ENCODE measurements around the gene CFAP45. TPM values are rescaled to one million over a fixed set of nuclear protein-coding genes. Genes with fewer than 3 reads are reported as not detected.
A peak's percentile ranks its signal among the peaks of the same experiment; 100 is the strongest.

Gene CFAP45, protein sequence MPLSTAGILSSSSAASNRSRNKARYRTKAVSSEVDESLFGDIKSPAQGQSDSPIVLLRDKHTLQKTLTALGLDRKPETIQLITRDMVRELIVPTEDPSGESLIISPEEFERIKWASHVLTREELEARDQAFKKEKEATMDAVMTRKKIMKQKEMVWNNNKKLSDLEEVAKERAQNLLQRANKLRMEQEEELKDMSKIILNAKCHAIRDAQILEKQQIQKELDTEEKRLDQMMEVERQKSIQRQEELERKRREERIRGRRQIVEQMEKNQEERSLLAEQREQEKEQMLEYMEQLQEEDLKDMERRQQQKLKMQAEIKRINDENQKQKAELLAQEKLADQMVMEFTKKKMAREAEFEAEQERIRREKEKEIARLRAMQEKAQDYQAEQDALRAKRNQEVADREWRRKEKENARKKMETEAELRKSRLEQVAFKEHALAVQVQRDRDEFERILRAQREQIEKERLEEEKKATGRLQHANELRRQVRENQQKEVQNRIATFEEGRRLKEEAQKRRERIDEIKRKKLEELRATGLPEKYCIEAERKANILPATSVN
- total RNA-seq: 1 to 10 TPM in 2 of 4 donors, under 1 TPM in 1, not detected in 1; 0.97 to 3.6 (median 1.8) TPM

DNA sequence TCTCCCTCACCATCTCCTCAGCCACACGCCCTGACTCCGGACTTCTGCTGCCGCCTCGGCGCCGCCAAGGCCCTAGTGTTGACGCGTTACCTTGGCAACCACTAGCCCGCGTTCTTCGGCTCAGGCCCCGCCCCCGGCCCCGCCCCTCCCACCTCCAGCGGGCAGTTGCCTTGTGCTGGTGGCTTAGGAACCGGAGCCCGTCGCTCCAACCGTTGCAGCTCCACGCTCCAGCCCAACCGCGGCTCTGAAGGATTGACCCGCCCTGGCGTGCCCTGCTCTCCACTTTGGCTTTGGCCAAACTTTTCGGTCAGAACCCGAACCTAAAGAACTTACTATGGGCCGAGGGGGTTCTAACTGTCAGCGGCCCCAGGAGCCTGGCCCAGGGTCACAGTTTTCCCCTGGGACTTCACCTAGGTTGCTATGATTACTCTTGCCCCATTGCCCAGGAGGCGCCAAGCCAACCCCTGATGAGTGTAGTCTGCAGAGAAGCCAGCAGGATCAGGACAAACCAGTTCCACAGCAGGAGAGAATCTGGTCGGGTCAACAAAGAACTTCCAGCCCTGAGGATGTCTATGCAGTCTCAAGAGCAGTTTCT, at the start of gene CFAP45:
Gene CFAP45 (minus strand): TSS at position 80 of the 595 bp plus-strand sequence. CDS start 67 bp downstream, at position 13.
- Histone ChIP-seq H3K9me3 (no peaks in the 10 kb centered on the region), H3K4me3 (no peak within 1 kb of the TSS), H3K36me3 (no peaks in the 10 kb centered on the region), H3K27ac (no peak within 1 kb of the TSS), H3K27me3 (no peaks in the 10 kb centered on the region), H3K4me1 (no peaks in the 10 kb centered on the region)
- peak; percentile 63 to 67 for DNase-seq
- TF ChIP-seq POLR2A (IDR thresholded peaks at IDR 0.05): no peak
- TF ChIP-seq, protein P1, sequence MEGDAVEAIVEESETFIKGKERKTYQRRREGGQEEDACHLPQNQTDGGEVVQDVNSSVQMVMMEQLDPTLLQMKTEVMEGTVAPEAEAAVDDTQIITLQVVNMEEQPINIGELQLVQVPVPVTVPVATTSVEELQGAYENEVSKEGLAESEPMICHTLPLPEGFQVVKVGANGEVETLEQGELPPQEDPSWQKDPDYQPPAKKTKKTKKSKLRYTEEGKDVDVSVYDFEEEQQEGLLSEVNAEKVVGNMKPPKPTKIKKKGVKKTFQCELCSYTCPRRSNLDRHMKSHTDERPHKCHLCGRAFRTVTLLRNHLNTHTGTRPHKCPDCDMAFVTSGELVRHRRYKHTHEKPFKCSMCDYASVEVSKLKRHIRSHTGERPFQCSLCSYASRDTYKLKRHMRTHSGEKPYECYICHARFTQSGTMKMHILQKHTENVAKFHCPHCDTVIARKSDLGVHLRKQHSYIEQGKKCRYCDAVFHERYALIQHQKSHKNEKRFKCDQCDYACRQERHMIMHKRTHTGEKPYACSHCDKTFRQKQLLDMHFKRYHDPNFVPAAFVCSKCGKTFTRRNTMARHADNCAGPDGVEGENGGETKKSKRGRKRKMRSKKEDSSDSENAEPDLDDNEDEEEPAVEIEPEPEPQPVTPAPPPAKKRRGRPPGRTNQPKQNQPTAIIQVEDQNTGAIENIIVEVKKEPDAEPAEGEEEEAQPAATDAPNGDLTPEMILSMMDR (IDR thresholded peaks at IDR 0.05): no peak
- intact Hi-C loops (cut with DNase I; ENCODE audit: low total_unique reads): no loop called here

DNA sequence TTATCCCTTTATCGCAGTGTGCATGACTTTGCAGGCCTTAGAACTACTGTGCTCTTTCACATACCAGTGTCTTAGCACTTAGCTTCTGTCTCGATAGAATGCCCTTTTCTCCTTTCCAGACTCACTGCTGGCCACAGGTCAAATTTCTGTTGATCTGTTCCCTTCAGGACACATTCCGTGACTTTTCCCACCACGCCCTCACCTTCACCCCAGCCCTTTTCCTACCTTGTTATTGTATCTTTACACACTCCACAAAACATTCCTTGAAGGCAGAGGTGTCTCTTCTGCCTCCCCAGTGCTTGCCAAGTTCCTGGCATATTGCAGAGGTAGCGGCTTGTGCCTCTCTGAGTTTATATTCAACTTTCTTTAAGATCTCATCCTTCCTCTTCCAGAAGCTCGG, 49.2 kb upstream of the CFAP45 start:
- TF ChIP-seq POLR2A (IDR thresholded peaks at IDR 0.05): no peak
- TF ChIP-seq, protein P1 (IDR thresholded peaks at IDR 0.05): no peak
- DNase-seq: no peak
- Histone ChIP-seq H3K36me3 (no peaks in the 10 kb centered on the region), H3K9me3 (no peaks in the 10 kb centered on the region), H3K4me1 (peaks cover 0 to 6% of the 10 kb centered on the region in 2 donors), H3K4me3 (no peak overlapping the region), H3K27me3 (no peaks in the 10 kb centered on the region), H3K27ac (no peak overlapping the region)
- intact Hi-C loops (cut with DNase I; ENCODE audit: low total_unique reads): no loop called here

DNA sequence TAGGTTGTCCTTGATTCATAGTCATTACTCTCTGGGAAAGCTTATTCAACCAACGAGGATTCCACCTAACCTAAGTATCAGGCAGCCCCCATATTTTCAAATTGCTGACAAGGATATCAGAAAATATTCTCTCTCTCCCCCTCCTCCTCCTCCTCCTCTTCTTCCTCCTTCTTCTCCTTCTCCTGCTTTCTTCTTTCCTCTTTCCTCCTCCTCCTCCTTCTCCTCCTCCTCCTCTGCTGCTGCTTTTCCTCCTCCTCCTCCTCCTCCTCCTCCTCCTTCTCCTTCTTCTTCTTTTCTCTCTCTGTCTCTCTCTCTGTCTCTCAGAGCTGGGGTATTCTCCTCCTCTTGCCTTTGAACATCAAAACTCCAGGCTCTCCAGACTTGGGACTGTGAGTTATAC, 48.0 kb upstream of the CFAP45 start:
- Histone ChIP-seq H3K4me1 (peaks cover 0 to 7% of the 10 kb centered on the region in 2 donors), H3K4me3 (no peak overlapping the region), H3K9me3 (no peaks in the 10 kb centered on the region), H3K27ac (no peak overlapping the region), H3K36me3 (no peaks in the 10 kb centered on the region), H3K27me3 (no peaks in the 10 kb centered on the region)
- intact Hi-C loops (cut with DNase I; ENCODE audit: low total_unique reads): no loop called here
- no peak for TF ChIP-seq POLR2A (IDR thresholded peaks at IDR 0.05)
- TF ChIP-seq, protein P1 (IDR thresholded peaks at IDR 0.05): no peak
- DNase-seq: no peak

GRCh38 chr1:159946242-159947187, 46.5 kb upstream of the CFAP45 start:
- H3K27me3 ChIP-seq: no peaks in the 10 kb centered on the region
- H3K4me1 ChIP-seq: peaks cover 0 to 7% of the 10 kb centered on the region in 2 donors
- no peak for TF ChIP-seq POLR2A (IDR thresholded peaks at IDR 0.05)
- TF ChIP-seq, protein P1 (IDR thresholded peaks at IDR 0.05): no peak
- H3K4me3 ChIP-seq: peak overlapping the region in 1 of 2 donors; percentile 23
- H3K27ac ChIP-seq: peak overlapping the region in 1 of 2 donors; percentile 8
- intact Hi-C loops (cut with DNase I; ENCODE audit: low total_unique reads): no loop called here
- H3K36me3 ChIP-seq: no peaks in the 10 kb centered on the region
- H3K9me3 ChIP-seq: no peaks in the 10 kb centered on the region
- no peak for DNase-seq
